WTC11 (cell line): ENCODE measurements around the gene HRH4. TPM values are rescaled to one million over a fixed set of nuclear protein-coding genes. Genes with fewer than 3 reads are reported as not detected.

ENCODE experiments used
- FOXJ3 ChIP-seq: sonication (generic); formaldehyde crosslinking; IDR thresholded peaks from 2 replicates; pipeline ENCODE4 v1.9.0; 2021; ENCODE audit warnings: missing genetic modification reagents, mild to moderate bottlenecking, borderline replicate concordance
- FOXK1 ChIP-seq: sonication (generic); formaldehyde crosslinking; IDR thresholded peaks from 2 replicates; pipeline ENCODE4 v1.8.0; 2022; ENCODE audit warnings: mild to moderate bottlenecking, moderate library complexity, missing genetic modification reagents
- GABPB1 ChIP-seq: sonication (generic); formaldehyde crosslinking; IDR thresholded peaks from 2 replicates; pipeline ENCODE4 v1.8.1; 2023; ENCODE audit warnings: mild to moderate bottlenecking, missing genetic modification reagents
- HMGXB4 ChIP-seq: sonication (generic); formaldehyde crosslinking; IDR thresholded peaks from 2 replicates; pipeline ENCODE4 v1.8.1; 2023; ENCODE audit warnings: mild to moderate bottlenecking, moderate library complexity, missing genetic modification reagents
- KAT7 ChIP-seq: sonication (generic); formaldehyde crosslinking; IDR thresholded peaks from 2 replicates; pipeline ENCODE4 v1.8.1; 2023; ENCODE audit warnings: missing genetic modification reagents, mild to moderate bottlenecking, borderline replicate concordance
- MXD4 ChIP-seq: fragments of 250-450 bp; sonication (Bioruptor Pico); IDR thresholded peaks from 2 replicates; pipeline ENCODE4 v1.8.0; 2021; ENCODE audit warnings: mild to moderate bottlenecking, moderate library complexity, borderline replicate concordance
- PRDM15 ChIP-seq: sonication (generic); formaldehyde crosslinking; IDR thresholded peaks from 2 replicates; pipeline ENCODE4 v1.8.0; 2022; ENCODE audit warnings: missing genetic modification reagents
- TEAD1 ChIP-seq: sonication (generic); formaldehyde crosslinking; IDR thresholded peaks from 2 replicates; pipeline ENCODE4 v1.8.0; 2022; ENCODE audit warnings: mild to moderate bottlenecking, missing genetic modification reagents
- ZNF121 ChIP-seq: sonication (generic); formaldehyde crosslinking; IDR thresholded peaks from 2 replicates; pipeline ENCODE4 v1.8.0; 2023; ENCODE audit warnings: missing genetic modification reagents
- ZNF423 ChIP-seq: fragments of 250-450 bp; sonication (Bioruptor Pico); IDR thresholded peaks from 2 replicates; pipeline ENCODE4 v2.1.2; 2022; ENCODE audit warnings: mild to moderate bottlenecking, moderate library complexity
- ZSCAN18 ChIP-seq: fragments of 250-450 bp; sonication (Bioruptor Pico); IDR thresholded peaks from 2 replicates; pipeline ENCODE4 v2.1.2; 2022; ENCODE audit warnings: mild to moderate bottlenecking, moderate library complexity
- total RNA-seq: library from RNA; stranded (reverse); gene quantifications from 3 replicates; pipeline ENCODE4 v1.2.3, GENCODE V29; 2021
- TF ChIP-seq, protein P1 (sequence below): sonication (generic); formaldehyde crosslinking; IDR thresholded peaks from 2 replicates; pipeline ENCODE4 v1.8.0; 2023; ENCODE audit warnings: mild to moderate bottlenecking, missing genetic modification reagents
- TF ChIP-seq, protein P2 (sequence below): fragments of 250-450 bp; sonication (Bioruptor Pico); IDR thresholded peaks from 2 replicates; pipeline ENCODE4 v1.9.0; 2021; ENCODE audit warnings: mild to moderate bottlenecking, borderline replicate concordance
- TF ChIP-seq, protein P3 (sequence below): sonication (generic); formaldehyde crosslinking; IDR thresholded peaks from 2 replicates; pipeline ENCODE4 v1.8.0; 2023; ENCODE audit warnings: missing genetic modification reagents
- TF ChIP-seq, protein P4 (sequence below): sonication (generic); formaldehyde crosslinking; IDR thresholded peaks from 2 replicates; pipeline ENCODE4 v1.8.1; 2023; ENCODE audit warnings: mild to moderate bottlenecking, missing genetic modification reagents
- TF ChIP-seq, protein P5 (sequence below): sonication (generic); formaldehyde crosslinking; IDR thresholded peaks from 2 replicates; pipeline ENCODE4 v1.8.1; 2023; ENCODE audit warnings: mild to moderate bottlenecking, missing genetic modification reagents, moderate library complexity
- TF ChIP-seq, protein P6 (sequence below): sonication (generic); formaldehyde crosslinking; IDR thresholded peaks from 2 replicates; pipeline ENCODE4 v1.8.1; 2022; ENCODE audit warnings: low read depth, missing genetic modification reagents, borderline replicate concordance

Gene HRH4
- total RNA-seq, 1 experiment from 2014 or later: not detected

GRCh38 chr18:24426398-24427294, 33.8 kb upstream of the HRH4 start, which contains the start of gene IMPACT (continued):
- TF ChIP-seq, protein P1, sequence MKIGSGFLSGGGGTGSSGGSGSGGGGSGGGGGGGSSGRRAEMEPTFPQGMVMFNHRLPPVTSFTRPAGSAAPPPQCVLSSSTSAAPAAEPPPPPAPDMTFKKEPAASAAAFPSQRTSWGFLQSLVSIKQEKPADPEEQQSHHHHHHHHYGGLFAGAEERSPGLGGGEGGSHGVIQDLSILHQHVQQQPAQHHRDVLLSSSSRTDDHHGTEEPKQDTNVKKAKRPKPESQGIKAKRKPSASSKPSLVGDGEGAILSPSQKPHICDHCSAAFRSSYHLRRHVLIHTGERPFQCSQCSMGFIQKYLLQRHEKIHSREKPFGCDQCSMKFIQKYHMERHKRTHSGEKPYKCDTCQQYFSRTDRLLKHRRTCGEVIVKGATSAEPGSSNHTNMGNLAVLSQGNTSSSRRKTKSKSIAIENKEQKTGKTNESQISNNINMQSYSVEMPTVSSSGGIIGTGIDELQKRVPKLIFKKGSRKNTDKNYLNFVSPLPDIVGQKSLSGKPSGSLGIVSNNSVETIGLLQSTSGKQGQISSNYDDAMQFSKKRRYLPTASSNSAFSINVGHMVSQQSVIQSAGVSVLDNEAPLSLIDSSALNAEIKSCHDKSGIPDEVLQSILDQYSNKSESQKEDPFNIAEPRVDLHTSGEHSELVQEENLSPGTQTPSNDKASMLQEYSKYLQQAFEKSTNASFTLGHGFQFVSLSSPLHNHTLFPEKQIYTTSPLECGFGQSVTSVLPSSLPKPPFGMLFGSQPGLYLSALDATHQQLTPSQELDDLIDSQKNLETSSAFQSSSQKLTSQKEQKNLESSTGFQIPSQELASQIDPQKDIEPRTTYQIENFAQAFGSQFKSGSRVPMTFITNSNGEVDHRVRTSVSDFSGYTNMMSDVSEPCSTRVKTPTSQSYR (CRISPR knock-in tag): peak; percentile 50; the same call in 1 of the 2 replicates
- TF ChIP-seq GABPB1 (CRISPR knock-in tag) (peak; percentile 84), FOXK1 (CRISPR knock-in tag) (peak; percentile 98), ZNF121 (CRISPR knock-in tag) (no peak), ZSCAN18 (CRISPR knock-in tag) (no peak), TEAD1 (CRISPR knock-in tag) (0 out of 2 replicates have a peak, but pooled peaks have one; percentile 63), ZNF423 (peak; percentile 30; the same call in 1 of the 2 replicates), KAT7 (CRISPR knock-in tag) (peak; percentile 99), HMGXB4 (CRISPR knock-in tag) (peak; percentile 95), PRDM15 (CRISPR knock-in tag) (no peak), MXD4 (CRISPR knock-in tag) (no peak), FOXJ3 (CRISPR knock-in tag) (no peak)
- TF ChIP-seq, protein P2, sequence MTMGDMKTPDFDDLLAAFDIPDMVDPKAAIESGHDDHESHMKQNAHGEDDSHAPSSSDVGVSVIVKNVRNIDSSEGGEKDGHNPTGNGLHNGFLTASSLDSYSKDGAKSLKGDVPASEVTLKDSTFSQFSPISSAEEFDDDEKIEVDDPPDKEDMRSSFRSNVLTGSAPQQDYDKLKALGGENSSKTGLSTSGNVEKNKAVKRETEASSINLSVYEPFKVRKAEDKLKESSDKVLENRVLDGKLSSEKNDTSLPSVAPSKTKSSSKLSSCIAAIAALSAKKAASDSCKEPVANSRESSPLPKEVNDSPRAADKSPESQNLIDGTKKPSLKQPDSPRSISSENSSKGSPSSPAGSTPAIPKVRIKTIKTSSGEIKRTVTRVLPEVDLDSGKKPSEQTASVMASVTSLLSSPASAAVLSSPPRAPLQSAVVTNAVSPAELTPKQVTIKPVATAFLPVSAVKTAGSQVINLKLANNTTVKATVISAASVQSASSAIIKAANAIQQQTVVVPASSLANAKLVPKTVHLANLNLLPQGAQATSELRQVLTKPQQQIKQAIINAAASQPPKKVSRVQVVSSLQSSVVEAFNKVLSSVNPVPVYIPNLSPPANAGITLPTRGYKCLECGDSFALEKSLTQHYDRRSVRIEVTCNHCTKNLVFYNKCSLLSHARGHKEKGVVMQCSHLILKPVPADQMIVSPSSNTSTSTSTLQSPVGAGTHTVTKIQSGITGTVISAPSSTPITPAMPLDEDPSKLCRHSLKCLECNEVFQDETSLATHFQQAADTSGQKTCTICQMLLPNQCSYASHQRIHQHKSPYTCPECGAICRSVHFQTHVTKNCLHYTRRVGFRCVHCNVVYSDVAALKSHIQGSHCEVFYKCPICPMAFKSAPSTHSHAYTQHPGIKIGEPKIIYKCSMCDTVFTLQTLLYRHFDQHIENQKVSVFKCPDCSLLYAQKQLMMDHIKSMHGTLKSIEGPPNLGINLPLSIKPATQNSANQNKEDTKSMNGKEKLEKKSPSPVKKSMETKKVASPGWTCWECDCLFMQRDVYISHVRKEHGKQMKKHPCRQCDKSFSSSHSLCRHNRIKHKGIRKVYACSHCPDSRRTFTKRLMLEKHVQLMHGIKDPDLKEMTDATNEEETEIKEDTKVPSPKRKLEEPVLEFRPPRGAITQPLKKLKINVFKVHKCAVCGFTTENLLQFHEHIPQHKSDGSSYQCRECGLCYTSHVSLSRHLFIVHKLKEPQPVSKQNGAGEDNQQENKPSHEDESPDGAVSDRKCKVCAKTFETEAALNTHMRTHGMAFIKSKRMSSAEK: no peak
- TF ChIP-seq, protein P3, sequence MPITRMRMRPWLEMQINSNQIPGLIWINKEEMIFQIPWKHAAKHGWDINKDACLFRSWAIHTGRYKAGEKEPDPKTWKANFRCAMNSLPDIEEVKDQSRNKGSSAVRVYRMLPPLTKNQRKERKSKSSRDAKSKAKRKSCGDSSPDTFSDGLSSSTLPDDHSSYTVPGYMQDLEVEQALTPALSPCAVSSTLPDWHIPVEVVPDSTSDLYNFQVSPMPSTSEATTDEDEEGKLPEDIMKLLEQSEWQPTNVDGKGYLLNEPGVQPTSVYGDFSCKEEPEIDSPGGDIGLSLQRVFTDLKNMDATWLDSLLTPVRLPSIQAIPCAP (CRISPR knock-in tag): 0 out of 2 replicates have a peak, but pooled peaks have one; percentile 66
- TF ChIP-seq, protein P4, sequence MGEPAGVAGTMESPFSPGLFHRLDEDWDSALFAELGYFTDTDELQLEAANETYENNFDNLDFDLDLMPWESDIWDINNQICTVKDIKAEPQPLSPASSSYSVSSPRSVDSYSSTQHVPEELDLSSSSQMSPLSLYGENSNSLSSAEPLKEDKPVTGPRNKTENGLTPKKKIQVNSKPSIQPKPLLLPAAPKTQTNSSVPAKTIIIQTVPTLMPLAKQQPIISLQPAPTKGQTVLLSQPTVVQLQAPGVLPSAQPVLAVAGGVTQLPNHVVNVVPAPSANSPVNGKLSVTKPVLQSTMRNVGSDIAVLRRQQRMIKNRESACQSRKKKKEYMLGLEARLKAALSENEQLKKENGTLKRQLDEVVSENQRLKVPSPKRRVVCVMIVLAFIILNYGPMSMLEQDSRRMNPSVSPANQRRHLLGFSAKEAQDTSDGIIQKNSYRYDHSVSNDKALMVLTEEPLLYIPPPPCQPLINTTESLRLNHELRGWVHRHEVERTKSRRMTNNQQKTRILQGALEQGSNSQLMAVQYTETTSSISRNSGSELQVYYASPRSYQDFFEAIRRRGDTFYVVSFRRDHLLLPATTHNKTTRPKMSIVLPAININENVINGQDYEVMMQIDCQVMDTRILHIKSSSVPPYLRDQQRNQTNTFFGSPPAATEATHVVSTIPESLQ: no peak
- TF ChIP-seq, protein P5, sequence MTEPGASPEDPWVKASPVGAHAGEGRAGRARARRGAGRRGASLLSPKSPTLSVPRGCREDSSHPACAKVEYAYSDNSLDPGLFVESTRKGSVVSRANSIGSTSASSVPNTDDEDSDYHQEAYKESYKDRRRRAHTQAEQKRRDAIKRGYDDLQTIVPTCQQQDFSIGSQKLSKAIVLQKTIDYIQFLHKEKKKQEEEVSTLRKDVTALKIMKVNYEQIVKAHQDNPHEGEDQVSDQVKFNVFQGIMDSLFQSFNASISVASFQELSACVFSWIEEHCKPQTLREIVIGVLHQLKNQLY (CRISPR knock-in tag): no peak
- TF ChIP-seq, protein P6, sequence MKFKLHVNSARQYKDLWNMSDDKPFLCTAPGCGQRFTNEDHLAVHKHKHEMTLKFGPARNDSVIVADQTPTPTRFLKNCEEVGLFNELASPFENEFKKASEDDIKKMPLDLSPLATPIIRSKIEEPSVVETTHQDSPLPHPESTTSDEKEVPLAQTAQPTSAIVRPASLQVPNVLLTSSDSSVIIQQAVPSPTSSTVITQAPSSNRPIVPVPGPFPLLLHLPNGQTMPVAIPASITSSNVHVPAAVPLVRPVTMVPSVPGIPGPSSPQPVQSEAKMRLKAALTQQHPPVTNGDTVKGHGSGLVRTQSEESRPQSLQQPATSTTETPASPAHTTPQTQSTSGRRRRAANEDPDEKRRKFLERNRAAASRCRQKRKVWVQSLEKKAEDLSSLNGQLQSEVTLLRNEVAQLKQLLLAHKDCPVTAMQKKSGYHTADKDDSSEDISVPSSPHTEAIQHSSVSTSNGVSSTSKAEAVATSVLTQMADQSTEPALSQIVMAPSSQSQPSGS: no peak
